Endothelial cell of hepatic sinusoid (primary cell): ENCODE data around the gene SCN7A.

Experiments
- in situ Hi-C: cut with HindIII; loops from 2 replicates; pipeline ENCODE4 v1.10.0; 2017; ENCODE audit warnings: low sequenced_read_pairs

SCN7A gene

GRCh38 chr2:166404831-166405568, 89.0 kb downstream of the SCN7A start:
- in situ Hi-C loops: no loop called here

GRCh38 chr2:166394245-166394644, 99.8 kb downstream of the SCN7A start:
- in situ Hi-C loops: no loop called here

- in situ Hi-C loops: no loop called here
Observed at GRCh38 chr2:166393008-166393407, 101.0 kb downstream of the SCN7A start.

GRCh38 chr2:166388481-166389070, 105.5 kb downstream of the SCN7A start:
- in situ Hi-C loops: no loop called here

GRCh38 chr2:166385313-166385712, 108.7 kb downstream of the SCN7A start:
- in situ Hi-C loops: no loop called here

- in situ Hi-C loops: no loop called here
Observed at GRCh38 chr2:166384774-166385173, 109.3 kb downstream of the SCN7A start.

GRCh38 chr2:166382448-166382847, 111.6 kb downstream of the SCN7A start:
- in situ Hi-C loops: no loop called here

GRCh38 chr2:166380615-166381014, 113.4 kb downstream of the SCN7A start:
- in situ Hi-C loops: no loop called here

GRCh38 chr2:166376873-166377272, 117.2 kb downstream of the SCN7A start:
- in situ Hi-C loops: no loop called here

GRCh38 chr2:166376488-166376828, 117.6 kb downstream of the SCN7A start:
- in situ Hi-C loops: no loop called here

GRCh38 chr2:166375736-166376487, 118.1 kb downstream of the SCN7A start, which contains the start of gene SCN9A:
Gene SCN9A, minus strand, starts transcription at chr2:166375944. Its CDS starts 64,188 bp downstream, at chr2:166311756.
- in situ Hi-C loops: no loop called here

GRCh38 chr2:166375195-166375735, 118.8 kb downstream of the SCN7A start:
- in situ Hi-C loops: no loop called here

GRCh38 chr2:166373951-166374350, 120.1 kb downstream of the SCN7A start:
- in situ Hi-C loops: no loop called here

- in situ Hi-C loops: no loop called here
Observed at GRCh38 chr2:166373539-166373938, 120.5 kb downstream of the SCN7A start.

GRCh38 chr2:166373105-166373504, 120.9 kb downstream of the SCN7A start:
- in situ Hi-C loops: no loop called here

- in situ Hi-C loops: no loop called here
Observed at GRCh38 chr2:166372046-166372445, 122.0 kb downstream of the SCN7A start.

GRCh38 chr2:166365803-166366420, 128.1 kb downstream of the SCN7A start:
- in situ Hi-C loops: no loop called here

GRCh38 chr2:166365239-166365638, 128.8 kb downstream of the SCN7A start:
- in situ Hi-C loops: no loop called here

- in situ Hi-C loops: no loop called here
Observed at GRCh38 chr2:166364476-166365161, 129.4 kb downstream of the SCN7A start.

GRCh38 chr2:166361351-166362153, 132.5 kb downstream of the SCN7A start:
- in situ Hi-C loops: no loop called here
